ENCODE results near the gene ATF7. TPM values are rescaled to one million over a fixed set of nuclear protein-coding genes. Genes with fewer than 3 reads are reported as not detected.

Gene ATF7
- total and polyA plus RNA-seq, 2 of the 13 experiments (the other 11 are each of a cell fraction or from before 2014, with no cell fraction given): 9.6 to 16.2 TPM

DNA sequence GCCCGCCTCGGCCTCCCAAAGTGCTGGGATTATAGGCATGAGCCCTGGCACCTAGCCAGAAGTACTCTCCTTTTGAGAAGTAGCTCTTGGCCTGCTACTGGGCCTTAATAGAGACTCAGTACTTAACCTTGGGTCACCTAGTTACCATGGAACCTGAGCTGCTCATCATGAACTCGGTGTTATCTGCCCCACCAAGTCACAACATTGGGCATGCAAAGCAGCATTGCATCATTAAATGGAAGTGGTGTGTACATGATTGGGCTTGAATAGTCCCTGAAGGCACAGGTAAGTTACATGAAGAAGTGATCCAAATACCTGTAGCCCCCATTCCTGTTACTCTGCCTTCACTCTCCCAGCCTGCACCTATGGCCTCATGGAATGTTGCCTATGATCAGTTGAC is 18.0 kb upstream of the ATF7 start:
- H3K4me2 ChIP-seq (ENCODE audit: low read depth, low read length): no peak overlapping the region
- H4K20me1 ChIP-seq (ENCODE audit: insufficient read depth, low read length): no peaks in the 10 kb centered on the region
- H3K9ac ChIP-seq (ENCODE audit: insufficient read depth, low read depth, low read length): no peak overlapping the region
- BruUV-seq (replicated peaks): no TSS peak
- WGBS (ENCODE audit: low lambda C conversion rate): no CpG with 5 or more reads among the region's 3 CpGs
- no peaks in the 10 kb centered on the region for H3K79me2 ChIP-seq (ENCODE audit: insufficient read depth, low read length)
- FAIRE-seq (no peak), ATAC-seq (no peak), DNase-seq (ENCODE audit: low spot score) (no peak)
- H2AFZ ChIP-seq (ENCODE audit: low read length): no peak overlapping the region
- no peaks in the 10 kb centered on the region for H3K27me3 ChIP-seq (ENCODE audit: control insufficient read depth in 1 of 2, insufficient read depth in 2 of 2, low read length in 2 of 2)
- no peaks in the 10 kb centered on the region for H3K36me3 ChIP-seq (replicated peaks in 1 of 2; ENCODE audit: control insufficient read depth in 1 of 2, insufficient read depth in 2 of 2, low read length in 2 of 2)
- in situ Hi-C loops (cut with HindIII; ENCODE audit: extremely low pct_ligation_motif_present, low pct_unique_long_range_greater_than_20kb) (no loop called here), intact Hi-C loops (cut with micrococcal nuclease; ENCODE audit: unreplicated experiment) (loop anchor here (5.0 kb wide), 1 partner anchor 33 kb away; the partner anchor contains the start of gene ATP5MC2)
- ChIA-PET CTCF (ENCODE audit: low intra/inter-chr PET ratio, low total read pairs) (no interaction called here), POLR2A (no interaction called here)
- no peak overlapping the region for H3K27ac ChIP-seq (ENCODE audit: extremely low read length, insufficient read depth, low read length)
- peaks cover 12% of the 10 kb centered on the region for H3K4me1 ChIP-seq (ENCODE audit: insufficient read depth, low read length)
- H3K9me3 ChIP-seq (ENCODE audit: low read length): no peaks in the 10 kb centered on the region
- TF ChIP-seq RORA (CRISPR knock-in tag; IDR thresholded peaks at IDR 0.05) (no peak), ATF7 (IDR thresholded peaks at IDR 0.05) (0 out of 2 replicates have a peak, but pooled peaks have one; percentile 11), ATF7 (CRISPR knock-in tag; IDR thresholded peaks at IDR 0.05) (no peak), CEBPB (IDR thresholded peaks at IDR 0.05; ENCODE audit: borderline replicate concordance, low read depth, low read length) (peak; percentile 52; the same call in 1 of the 2 replicates), NFE2 (CRISPR knock-in tag; IDR thresholded peaks at IDR 0.05) (no peak)
- no peak overlapping the region for H3K4me3 ChIP-seq (replicated peaks in 1 of 3; ENCODE audit: insufficient read depth in 1 of 3, low read depth in 2 of 3, low read length in 3 of 3)

DNA sequence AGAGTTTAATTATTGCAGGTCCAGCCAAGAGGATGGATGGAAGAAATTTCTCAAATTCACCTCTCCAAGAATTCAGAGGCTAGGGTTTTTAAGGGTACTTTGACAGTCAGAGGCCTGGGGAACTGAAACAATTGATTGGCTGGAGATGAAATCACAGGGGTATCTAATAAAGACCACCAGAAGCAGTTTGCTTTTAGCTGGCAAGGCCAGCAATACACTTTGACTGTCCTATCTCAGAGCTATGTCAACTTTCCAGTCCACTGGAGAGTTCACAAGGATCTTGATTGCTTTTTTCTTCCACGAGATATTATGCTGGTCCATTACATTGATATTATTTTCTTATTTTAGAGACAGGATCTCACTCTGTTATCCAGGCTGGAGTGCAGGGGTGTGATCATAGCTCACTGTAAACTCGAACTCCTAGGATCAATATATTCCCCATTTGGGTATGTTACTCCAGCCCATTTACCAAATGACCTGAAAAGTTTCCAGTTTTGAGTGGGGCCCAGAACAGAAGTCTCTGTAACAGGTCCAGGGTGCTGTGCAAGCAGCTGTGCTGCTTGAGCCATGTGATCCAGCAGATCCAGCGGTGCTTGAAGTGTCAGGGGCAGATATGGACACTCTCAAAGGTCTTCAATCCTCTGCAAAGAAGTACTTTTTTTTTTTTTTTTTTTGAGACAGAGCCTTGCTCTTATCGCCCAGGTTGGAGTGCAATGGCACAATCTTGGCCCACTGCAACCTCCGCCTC is 17.2 kb upstream of the ATF7 start:
- no TSS peak for BruUV-seq (replicated peaks)

More for the DNA sequence above, 17.2 kb upstream of the ATF7 start:
- H4K20me1 ChIP-seq (ENCODE audit: insufficient read depth, low read length): no peaks in the 10 kb centered on the region
- in situ Hi-C loops (cut with HindIII; ENCODE audit: extremely low pct_ligation_motif_present, low pct_unique_long_range_greater_than_20kb): no loop called here
- no peak for ATAC-seq
- H3K79me2 ChIP-seq (ENCODE audit: insufficient read depth, low read length): no peaks in the 10 kb centered on the region
- peaks cover 6% of the 10 kb centered on the region for H3K4me1 ChIP-seq (ENCODE audit: insufficient read depth, low read length)
- TF ChIP-seq, protein P1, sequence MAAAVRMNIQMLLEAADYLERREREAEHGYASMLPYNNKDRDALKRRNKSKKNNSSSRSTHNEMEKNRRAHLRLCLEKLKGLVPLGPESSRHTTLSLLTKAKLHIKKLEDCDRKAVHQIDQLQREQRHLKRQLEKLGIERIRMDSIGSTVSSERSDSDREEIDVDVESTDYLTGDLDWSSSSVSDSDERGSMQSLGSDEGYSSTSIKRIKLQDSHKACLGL (CRISPR knock-in tag; IDR thresholded peaks at IDR 0.05): no peak
- TF ChIP-seq, protein P2, sequence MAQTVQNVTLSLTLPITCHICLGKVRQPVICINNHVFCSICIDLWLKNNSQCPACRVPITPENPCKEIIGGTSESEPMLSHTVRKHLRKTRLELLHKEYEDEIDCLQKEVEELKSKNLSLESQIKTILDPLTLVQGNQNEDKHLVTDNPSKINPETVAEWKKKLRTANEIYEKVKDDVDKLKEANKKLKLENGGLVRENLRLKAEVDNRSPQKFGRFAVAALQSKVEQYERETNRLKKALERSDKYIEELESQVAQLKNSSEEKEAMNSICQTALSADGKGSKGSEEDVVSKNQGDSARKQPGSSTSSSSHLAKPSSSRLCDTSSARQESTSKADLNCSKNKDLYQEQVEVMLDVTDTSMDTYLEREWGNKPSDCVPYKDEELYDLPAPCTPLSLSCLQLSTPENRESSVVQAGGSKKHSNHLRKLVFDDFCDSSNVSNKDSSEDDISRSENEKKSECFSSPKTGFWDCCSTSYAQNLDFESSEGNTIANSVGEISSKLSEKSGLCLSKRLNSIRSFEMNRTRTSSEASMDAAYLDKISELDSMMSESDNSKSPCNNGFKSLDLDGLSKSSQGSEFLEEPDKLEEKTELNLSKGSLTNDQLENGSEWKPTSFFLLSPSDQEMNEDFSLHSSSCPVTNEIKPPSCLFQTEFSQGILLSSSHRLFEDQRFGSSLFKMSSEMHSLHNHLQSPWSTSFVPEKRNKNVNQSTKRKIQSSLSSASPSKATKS (CRISPR knock-in tag; IDR thresholded peaks at IDR 0.05): no peak
- TF ChIP-seq ZNF382 (CRISPR knock-in tag; IDR thresholded peaks at IDR 0.05; ENCODE audit: borderline replicate concordance) (no peak), TEAD2 (CRISPR knock-in tag; IDR thresholded peaks at IDR 0.05) (no peak)
- no peak overlapping the region for H2AFZ ChIP-seq (ENCODE audit: low read length)
- H3K9ac ChIP-seq (ENCODE audit: insufficient read depth, low read depth, low read length): no peak overlapping the region
- no peak overlapping the region for H3K4me2 ChIP-seq (ENCODE audit: low read depth, low read length)
- H3K27ac ChIP-seq (ENCODE audit: extremely low read length, insufficient read depth, low read length): no peak overlapping the region
- no peak for FAIRE-seq
- CTCF ChIA-PET (ENCODE audit: low intra/inter-chr PET ratio, low total read pairs): no interaction called here
- POLR2A ChIA-PET: interaction anchor here (1.7 kb wide), 1 partner anchor 15 kb away, joined by 8 read pairs; no protein-coding TSS in a partner anchor
- no peaks in the 10 kb centered on the region for H3K9me3 ChIP-seq (ENCODE audit: low read length)
- H3K27me3 ChIP-seq (ENCODE audit: control insufficient read depth in 1 of 2, insufficient read depth in 2 of 2, low read length in 2 of 2): no peaks in the 10 kb centered on the region
- H3K4me3 ChIP-seq (replicated peaks in 1 of 3; ENCODE audit: insufficient read depth in 1 of 3, low read depth in 2 of 3, low read length in 3 of 3): no peak overlapping the region
- intact Hi-C loops (cut with micrococcal nuclease; ENCODE audit: unreplicated experiment): loop anchor here (5.0 kb wide), 1 partner anchor 34 kb away; the partner anchor contains the start of gene ATP5MC2
- DNase-seq (ENCODE audit: low spot score): no peak
- H3K36me3 ChIP-seq (replicated peaks in 1 of 2; ENCODE audit: control insufficient read depth in 1 of 2, insufficient read depth in 2 of 2, low read length in 2 of 2): no peaks in the 10 kb centered on the region
- 50% methylated on average over 5 of the region's 5 CpGs for WGBS (ENCODE audit: low lambda C conversion rate)

Measured in HepG2 (cell line).